Glutamatergic neuron (in vitro differentiated cells): ENCODE data around the gene C22orf42. TPM values are rescaled to one million over a fixed set of nuclear protein-coding genes. Genes with fewer than 3 reads are reported as not detected.

Experiments used
- DNase-seq: peaks from one replicate; pipeline ENCODE4 v3.0.0; 2022
- H3K27ac Mint-ChIP-seq: one replicate; pipeline ENCODE4 v1.8.0; 2020; ENCODE audit warnings: mild to moderate bottlenecking, mixed read lengths, inconsistent platforms; ENCODE audit not compliant: unreplicated experiment
- H3K27me3 Mint-ChIP-seq: one replicate; pipeline ENCODE4 v1.8.0; 2020; ENCODE audit warnings: mild to moderate bottlenecking, moderate library complexity, mixed read lengths, inconsistent platforms; ENCODE audit not compliant: unreplicated experiment
- H3K36me3 Mint-ChIP-seq: one replicate; pipeline ENCODE4 v1.8.0; 2020; ENCODE audit warnings: mild to moderate bottlenecking, mixed read lengths, inconsistent platforms; ENCODE audit not compliant: unreplicated experiment
- H3K4me1 Mint-ChIP-seq: one replicate; pipeline ENCODE4 v1.8.0; 2020; ENCODE audit warnings: mild to moderate bottlenecking, low read depth, mixed read lengths, inconsistent platforms; ENCODE audit not compliant: unreplicated experiment
- H3K4me3 Mint-ChIP-seq: one replicate; pipeline ENCODE4 v1.8.0; 2020; ENCODE audit warnings: mild to moderate bottlenecking, mixed read lengths, inconsistent platforms; ENCODE audit not compliant: unreplicated experiment
- H3K9me3 Mint-ChIP-seq: one replicate; pipeline ENCODE4 v1.8.0; 2020; ENCODE audit warnings: mild to moderate bottlenecking, moderate library complexity, mixed read lengths, inconsistent platforms; ENCODE audit not compliant: unreplicated experiment
- CTCF ChIP-seq: fragments of 200-600 bp; sonication (generic); IDR thresholded peaks from one replicate; pipeline ENCODE4 v1.5.0; 2021; ENCODE audit not compliant: partially characterized antibody, unreplicated experiment
- long read RNA-seq: library from polyadenylated mRNA; unstranded; transcript quantifications from one replicate; pipeline ENCODE4 v2.0.0, GENCODE V29; 2020; ENCODE audit not compliant: unreplicated experiment
- total RNA-seq: library from RNA; stranded (reverse); fragmentation: NEBNext Ultra II Directional; extraction: Animal tissue kit (Norgen Biotek cat#: 25700); gene quantifications from one replicate; pipeline ENCODE4 v1.2.1, GENCODE V29; 2021; ENCODE audit not compliant: unreplicated experiment

The C22orf42 gene
- total RNA-seq = not detected
- long read RNA-seq = 0 reads

- no peak for TF ChIP-seq CTCF
Observed at GRCh38 chr22:32158712-32159533, at the start of gene C22orf42. Gene C22orf42 (minus strand): TSS chr22:32159303. CDS start chr22:32159215, 88 bp downstream.

GRCh38 chr22:32208681-32209080, 49.6 kb upstream of the C22orf42 start:
- TF ChIP-seq CTCF = no peak
- Mint-ChIP-seq H3K27me3 (peaks cover 6% of the 10 kb centered on the region), H3K27ac (no peak overlapping the region), H3K4me3 (no peak overlapping the region), H3K9me3 (peaks cover 2% of the 10 kb centered on the region), H3K4me1 (peaks cover 12% of the 10 kb centered on the region), H3K36me3 (no peaks in the 10 kb centered on the region)
- no peak for DNase-seq

More at GRCh38 chr22:32158712-32159533, at the start of gene C22orf42:
- H3K36me3 Mint-ChIP-seq = no peaks in the 10 kb centered on the region
- H3K4me1 Mint-ChIP-seq = peaks cover under 1% of the 10 kb centered on the region
- no peak within 1 kb of the TSS for H3K4me3 Mint-ChIP-seq
- DNase-seq = no peak
- no peak within 1 kb of the TSS for H3K27ac Mint-ChIP-seq
- no peaks in the 10 kb centered on the region for H3K27me3 Mint-ChIP-seq
- H3K9me3 Mint-ChIP-seq = peaks cover under 1% of the 10 kb centered on the region

GRCh38 chr22:32207971-32208480, 48.9 kb upstream of the C22orf42 start:
- Mint-ChIP-seq H3K4me1 (peaks cover 14% of the 10 kb centered on the region), H3K4me3 (no peak overlapping the region), H3K27me3 (peaks cover 12% of the 10 kb centered on the region), H3K27ac (no peak overlapping the region), H3K36me3 (no peaks in the 10 kb centered on the region), H3K9me3 (peaks cover 2% of the 10 kb centered on the region)
- DNase-seq = no peak
- TF ChIP-seq CTCF = no peak

- Mint-ChIP-seq H3K27ac (no peak overlapping the region), H3K27me3 (peaks cover 15% of the 10 kb centered on the region), H3K36me3 (no peaks in the 10 kb centered on the region), H3K4me3 (no peak overlapping the region), H3K9me3 (peaks cover 3% of the 10 kb centered on the region), H3K4me1 (peaks cover 10% of the 10 kb centered on the region)
- peak; percentile 62 for TF ChIP-seq CTCF
- DNase-seq = no peak
Observed at GRCh38 chr22:32206774-32207758, 48.0 kb upstream of the C22orf42 start.
